Omental fat pad (tissue), 4 donors: ENCODE measurements around the gene GSDME. TPM values are rescaled to one million over a fixed set of nuclear protein-coding genes. Genes with fewer than 3 reads are reported as not detected.
"Not testable (repeated sequence)": the region's sequence is repeated elsewhere in the genome, so short reads cannot be mapped to it uniquely, and the experiment has no call there.

Experiments
- ATAC-seq: fragments of 150-250 bp; one replicate; pipeline ENCODE4 v1.9.1; 2016; ENCODE audit warnings: mild to moderate bottlenecking, moderate library complexity; ENCODE audit not compliant: low FRiP score
- DNase-seq: peaks from one replicate; pipeline ENCODE4 v3.0.0-alpha.2; 2019; ENCODE audit warnings: low spot score
- total RNA-seq, 4 donors: library from RNA; depleted of rRNA; stranded (reverse); fragments of >200 nt; gene quantifications; one replicate each; pipeline ENCODE4 v1.1.0, GENCODE V29; 2016
- TF ChIP-seq, protein P1 (sequence below), 3 donors: fragments of 450-650 bp; IDR thresholded peaks; one replicate each; pipeline ENCODE4 v1.5.1; 2016 to 2017; ENCODE audit warnings: antibody characterized with exemption in 3 of 3, mild to moderate bottlenecking in 3 of 3, moderate library complexity in 2 of 3

The GSDME gene
- total RNA-seq, 4 donors from 2014 or later, result 14.8 to 58.3 (median 30.7) TPM

DNA sequence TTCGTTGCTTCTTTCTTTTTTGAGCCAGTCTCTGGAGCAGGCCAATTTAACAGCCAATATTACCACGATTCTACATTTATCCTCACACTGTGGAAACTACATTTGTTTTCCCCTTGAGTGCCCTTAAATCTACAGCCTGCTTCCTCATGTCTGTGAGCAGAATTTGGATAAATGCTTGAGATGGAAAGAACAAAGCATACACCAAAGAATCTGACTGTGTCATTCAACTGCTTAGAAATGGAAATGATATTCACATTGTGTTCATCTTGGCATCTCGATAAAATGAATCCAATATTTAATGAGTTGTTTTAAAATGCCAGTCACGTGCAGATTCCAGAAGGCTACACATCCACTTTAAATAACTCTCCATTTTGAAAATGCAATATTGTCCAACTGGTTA, 41.0 kb upstream of the GSDME start:
- TF ChIP-seq, protein P1, sequence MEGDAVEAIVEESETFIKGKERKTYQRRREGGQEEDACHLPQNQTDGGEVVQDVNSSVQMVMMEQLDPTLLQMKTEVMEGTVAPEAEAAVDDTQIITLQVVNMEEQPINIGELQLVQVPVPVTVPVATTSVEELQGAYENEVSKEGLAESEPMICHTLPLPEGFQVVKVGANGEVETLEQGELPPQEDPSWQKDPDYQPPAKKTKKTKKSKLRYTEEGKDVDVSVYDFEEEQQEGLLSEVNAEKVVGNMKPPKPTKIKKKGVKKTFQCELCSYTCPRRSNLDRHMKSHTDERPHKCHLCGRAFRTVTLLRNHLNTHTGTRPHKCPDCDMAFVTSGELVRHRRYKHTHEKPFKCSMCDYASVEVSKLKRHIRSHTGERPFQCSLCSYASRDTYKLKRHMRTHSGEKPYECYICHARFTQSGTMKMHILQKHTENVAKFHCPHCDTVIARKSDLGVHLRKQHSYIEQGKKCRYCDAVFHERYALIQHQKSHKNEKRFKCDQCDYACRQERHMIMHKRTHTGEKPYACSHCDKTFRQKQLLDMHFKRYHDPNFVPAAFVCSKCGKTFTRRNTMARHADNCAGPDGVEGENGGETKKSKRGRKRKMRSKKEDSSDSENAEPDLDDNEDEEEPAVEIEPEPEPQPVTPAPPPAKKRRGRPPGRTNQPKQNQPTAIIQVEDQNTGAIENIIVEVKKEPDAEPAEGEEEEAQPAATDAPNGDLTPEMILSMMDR (IDR thresholded peaks at IDR 0.05), result no peak
- ATAC-seq (no peak), DNase-seq (no peak)

DNA sequence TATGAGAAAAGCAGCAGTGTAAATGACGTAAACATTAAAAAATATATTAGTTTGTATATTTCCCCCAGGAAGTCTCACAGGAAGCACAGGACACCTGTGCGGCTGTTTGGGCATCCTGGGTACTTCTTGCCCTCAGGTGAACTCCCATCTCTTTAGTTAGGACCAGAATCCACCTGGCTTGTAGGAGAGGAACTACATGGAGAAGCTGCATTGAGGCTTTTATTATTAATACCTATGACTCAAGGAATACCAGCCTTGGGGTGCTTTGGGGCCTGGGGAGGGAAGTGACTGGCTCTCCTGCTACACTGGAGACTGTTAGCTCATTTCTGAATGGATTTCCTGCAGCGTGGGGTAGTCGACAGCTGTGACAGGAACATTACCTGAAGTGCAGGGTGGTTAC, 40.0 kb upstream of the GSDME start:
- no peak for ATAC-seq
- TF ChIP-seq, protein P1 (IDR thresholded peaks at IDR 0.05), result no peak

DNA sequence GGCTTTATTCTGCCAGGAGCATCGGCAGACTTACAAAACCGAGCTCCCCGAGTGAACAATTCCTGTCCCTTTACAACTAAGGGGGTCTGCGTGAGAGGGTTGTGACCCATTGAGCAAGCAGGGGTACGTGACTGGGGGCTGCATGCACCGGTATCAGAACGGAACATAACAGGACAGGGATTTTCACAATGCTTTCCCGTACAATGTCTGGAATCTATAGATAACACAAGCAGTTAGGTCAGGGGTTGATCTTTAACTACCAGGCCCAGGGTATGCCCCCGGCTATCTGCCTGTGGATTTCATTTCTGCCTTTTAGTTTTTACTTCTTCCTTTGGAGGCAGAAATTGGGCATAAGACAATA, 38.1 kb upstream of the GSDME start:
- ATAC-seq (no peak), DNase-seq (no peak)
- TF ChIP-seq, protein P1 (IDR thresholded peaks at IDR 0.05), result no peak

More for the DNA sequence above, 40.0 kb upstream of the GSDME start:
- DNase-seq, result no peak

DNA sequence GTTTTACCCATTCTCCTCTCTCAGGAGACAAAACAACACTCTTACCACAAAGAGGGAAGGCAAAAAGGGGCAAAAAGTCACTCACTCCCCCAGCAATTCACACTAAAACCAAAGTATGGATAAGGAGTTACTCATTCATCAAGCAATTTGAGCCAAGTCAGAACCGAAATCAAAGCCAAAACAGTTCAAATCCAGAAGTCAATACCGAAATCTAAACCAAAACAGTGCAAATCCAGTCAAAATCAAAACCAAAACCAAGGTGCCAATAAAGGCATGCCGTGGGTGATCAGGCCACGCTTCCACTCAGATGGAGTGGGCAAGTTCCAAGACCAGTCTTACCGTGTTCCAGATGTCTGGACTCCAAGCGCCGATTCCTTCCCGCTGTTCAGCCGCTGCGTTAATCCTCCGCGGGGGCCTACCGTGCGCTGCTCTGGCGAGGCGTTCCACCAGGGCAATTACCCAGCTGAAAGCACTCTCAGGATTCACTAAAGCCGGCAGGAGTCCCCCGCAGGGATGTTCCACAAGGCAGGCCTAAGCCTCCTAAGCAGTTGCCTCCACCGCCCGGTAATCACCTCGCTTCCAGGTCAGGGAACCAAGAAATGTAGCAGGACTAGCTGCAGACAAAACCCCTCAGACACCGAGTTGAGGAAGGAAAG, 37.6 kb upstream of the GSDME start:
- DNase-seq, result not testable (repeated sequence)

DNA sequence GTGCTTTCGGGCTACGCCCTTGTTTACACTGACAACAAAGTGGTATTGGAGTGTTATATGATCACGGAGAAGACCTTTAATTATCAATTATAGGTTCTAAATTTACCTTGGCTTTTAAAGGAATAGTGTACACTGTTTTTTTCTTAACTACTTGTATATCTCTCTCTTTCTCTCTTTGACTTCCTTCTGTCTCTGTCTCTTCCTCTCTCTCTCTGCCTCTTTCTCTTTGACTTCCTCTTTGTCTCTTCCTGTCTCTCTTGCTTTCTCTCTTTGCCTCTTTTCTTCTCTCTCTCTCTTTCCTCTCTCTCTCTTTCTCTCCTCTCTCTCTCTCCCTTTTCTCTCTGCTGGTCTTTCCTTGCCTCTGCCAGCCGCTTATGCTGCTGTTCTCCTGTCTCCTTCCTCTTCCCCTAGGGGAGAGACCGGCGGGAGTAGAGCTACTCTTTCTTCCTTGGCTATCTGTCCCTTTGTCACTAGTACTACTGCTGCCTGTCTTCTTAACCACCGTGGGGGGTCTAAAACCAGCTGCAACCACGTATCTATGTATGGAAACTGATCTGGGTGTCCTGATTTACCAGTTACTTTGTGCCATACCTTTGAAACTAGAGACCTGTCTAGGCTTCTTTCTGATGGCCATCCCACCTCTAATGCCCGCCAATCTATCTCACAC, 36.9 kb upstream of the GSDME start:
- DNase-seq (no peak), ATAC-seq (no peak)
- TF ChIP-seq, protein P1 (IDR thresholded peaks at IDR 0.05), result no peak

More for the DNA sequence above, 37.6 kb upstream of the GSDME start:
- ATAC-seq, result not testable (repeated sequence)

DNA sequence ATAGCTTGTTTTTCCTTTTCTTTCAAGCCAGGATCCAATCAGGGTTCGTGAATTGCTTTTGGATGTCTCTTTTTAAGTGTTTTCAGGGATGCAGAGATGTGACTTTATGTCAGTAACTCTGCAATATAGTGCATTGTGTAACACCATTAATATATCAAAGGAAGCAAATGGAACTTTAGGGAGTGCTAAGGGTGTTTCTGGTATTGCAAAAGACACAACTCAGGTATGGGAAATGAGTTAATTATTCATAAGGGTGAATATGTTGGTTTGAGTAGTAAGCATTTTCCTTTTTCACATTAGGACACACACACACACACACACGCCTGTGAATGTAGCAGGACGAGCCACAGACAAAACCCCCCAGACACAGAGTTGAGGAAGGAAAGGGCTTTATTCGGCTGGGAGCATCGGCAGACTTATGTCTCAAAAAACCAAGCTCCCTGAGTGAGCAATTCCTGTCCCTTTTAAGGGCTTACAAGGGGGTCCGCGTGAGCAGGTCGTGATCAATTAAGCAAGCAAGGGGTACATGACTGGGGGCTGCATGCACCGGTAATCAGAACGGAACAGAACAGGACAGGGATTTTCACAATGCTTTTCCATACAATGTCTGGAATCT, 31.8 kb upstream of the GSDME start:
- no peak for DNase-seq
- TF ChIP-seq, protein P1 (IDR thresholded peaks at IDR 0.05), result no peak
- no peak for ATAC-seq

DNA sequence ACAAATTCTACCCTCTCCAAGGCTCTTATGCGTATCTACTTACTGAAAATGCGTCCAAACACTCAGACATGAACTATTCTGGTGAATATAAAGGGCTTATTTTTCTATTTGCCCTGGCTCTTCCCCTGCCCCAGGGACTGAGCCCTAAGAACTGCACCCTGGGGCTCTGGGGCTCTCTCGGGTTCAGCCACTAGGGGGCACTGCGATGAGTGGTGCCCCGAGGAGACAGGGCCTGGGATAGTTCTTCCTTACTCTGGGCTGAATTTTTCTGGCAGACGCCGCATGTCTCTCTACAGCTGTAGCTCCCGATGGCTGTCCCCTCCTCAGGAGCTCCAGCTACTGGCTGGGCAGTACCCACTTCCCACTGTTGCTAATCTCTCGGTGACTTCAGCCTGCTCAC, 30.8 kb upstream of the GSDME start:
- TF ChIP-seq, protein P1 (IDR thresholded peaks at IDR 0.05), result no peak
- ATAC-seq, result no peak

More for the DNA sequence above, 30.8 kb upstream of the GSDME start:
- DNase-seq, result no peak
